KOPT-K1 (cell line): Measurements from ENCODE around the gene PLSCR2.
"Not testable (repeated sequence)": the region's sequence is repeated elsewhere in the genome, so short reads cannot be mapped to it uniquely, and the experiment has no call there.

Experiments used
- H3K27ac ChIP-seq: fragments of 200-600 bp; sonication (generic); 2 replicates; pipeline ENCODE4 v1.5.1; 2016; ENCODE audit warnings: antibody characterized with exemption, mild to moderate bottlenecking, low read depth, low read length; ENCODE audit not compliant: poor library complexity, severe bottlenecking
- H3K36me3 ChIP-seq: fragments of 200-600 bp; sonication (generic); 2 replicates; pipeline ENCODE4 v1.5.1; 2017; ENCODE audit warnings: antibody characterized with exemption, mild to moderate bottlenecking, low read length, moderate library complexity; ENCODE audit not compliant: insufficient read depth
- H3K9me3 ChIP-seq: fragments of 200-600 bp; sonication (generic); 2 replicates; pipeline ENCODE4 v1.5.1; 2017; ENCODE audit warnings: antibody characterized with exemption, low read length, mild to moderate bottlenecking; ENCODE audit not compliant: insufficient read depth, poor library complexity, severe bottlenecking

The PLSCR2 gene

GRCh38 chr3:146465693-146466465 lies 3.5 kb downstream of the PLSCR2 start:
- H3K27ac ChIP-seq = no peak overlapping the region
- H3K36me3 ChIP-seq = no peaks in the 10 kb centered on the region
- no peaks in the 10 kb centered on the region for H3K9me3 ChIP-seq

GRCh38 chr3:146464783-146465182 lies 4.6 kb downstream of the PLSCR2 start:
- no peak overlapping the region for H3K27ac ChIP-seq
- H3K36me3 ChIP-seq = no peaks in the 10 kb centered on the region
- no peaks in the 10 kb centered on the region for H3K9me3 ChIP-seq

- no peaks in the 10 kb centered on the region for H3K36me3 ChIP-seq
- no peaks in the 10 kb centered on the region for H3K9me3 ChIP-seq
- no peak overlapping the region for H3K27ac ChIP-seq
Measured at GRCh38 chr3:146464005-146464595, 5.3 kb downstream of the PLSCR2 start.

- Histone ChIP-seq H3K9me3 (no peaks in the 10 kb centered on the region), H3K27ac (no peak overlapping the region), H3K36me3 (no peaks in the 10 kb centered on the region)
Measured at GRCh38 chr3:146454796-146455195, 14.6 kb downstream of the PLSCR2 start.

- H3K9me3 ChIP-seq = no peaks in the 10 kb centered on the region
- no peak overlapping the region for H3K27ac ChIP-seq
- H3K36me3 ChIP-seq = no peaks in the 10 kb centered on the region
Measured at GRCh38 chr3:146449613-146450012, 19.7 kb downstream of the PLSCR2 start.

- no peaks in the 10 kb centered on the region for H3K36me3 ChIP-seq
- no peak overlapping the region for H3K27ac ChIP-seq
- no peaks in the 10 kb centered on the region for H3K9me3 ChIP-seq
Measured at GRCh38 chr3:146449076-146449475, 20.3 kb downstream of the PLSCR2 start.

- H3K36me3 ChIP-seq = no peaks in the 10 kb centered on the region
- no peak overlapping the region for H3K27ac ChIP-seq
- H3K9me3 ChIP-seq = no peaks in the 10 kb centered on the region
Measured at GRCh38 chr3:146446026-146446425, 23.3 kb downstream of the PLSCR2 start.

- H3K36me3 ChIP-seq, H3K9me3 ChIP-seq, H3K27ac ChIP-seq: not testable (repeated sequence)
Measured at GRCh38 chr3:146440310-146440709, 29.1 kb downstream of the PLSCR2 start.

- Histone ChIP-seq H3K36me3 (no peaks in the 10 kb centered on the region), H3K9me3 (no peaks in the 10 kb centered on the region), H3K27ac (no peak overlapping the region)
Measured at GRCh38 chr3:146432066-146432465, 37.3 kb downstream of the PLSCR2 start.

GRCh38 chr3:146431240-146431639 lies 38.1 kb downstream of the PLSCR2 start:
- H3K36me3 ChIP-seq = no peaks in the 10 kb centered on the region
- no peak overlapping the region for H3K27ac ChIP-seq
- H3K9me3 ChIP-seq = no peaks in the 10 kb centered on the region

GRCh38 chr3:146425341-146425740 lies 44.0 kb downstream of the PLSCR2 start:
- no peaks in the 10 kb centered on the region for H3K9me3 ChIP-seq

GRCh38 chr3:146421819-146422759 lies 47.3 kb downstream of the PLSCR2 start:
- Histone ChIP-seq H3K9me3 (no peaks in the 10 kb centered on the region), H3K27ac (no peak overlapping the region), H3K36me3 (no peaks in the 10 kb centered on the region)

More at GRCh38 chr3:146425341-146425740, 44.0 kb downstream of the PLSCR2 start:
- Histone ChIP-seq H3K36me3 (no peaks in the 10 kb centered on the region), H3K27ac (no peak overlapping the region)

- Histone ChIP-seq H3K9me3 (no peaks in the 10 kb centered on the region), H3K36me3 (no peaks in the 10 kb centered on the region), H3K27ac (no peak overlapping the region)
Measured at GRCh38 chr3:146416366-146416765, 53.0 kb downstream of the PLSCR2 start.

- Histone ChIP-seq H3K36me3 (no peaks in the 10 kb centered on the region), H3K9me3 (no peaks in the 10 kb centered on the region), H3K27ac (no peak overlapping the region)
Measured at GRCh38 chr3:146414010-146414409, 55.4 kb downstream of the PLSCR2 start.

GRCh38 chr3:146412711-146413110 lies 56.6 kb downstream of the PLSCR2 start:
- H3K27ac ChIP-seq, H3K9me3 ChIP-seq: not testable (repeated sequence)

More at GRCh38 chr3:146412711-146413110, 56.6 kb downstream of the PLSCR2 start:
- H3K36me3 ChIP-seq = not testable (repeated sequence)
